HCT116 (cell line): Measurements from ENCODE around the gene ARMH3. TPM values are rescaled to one million over a fixed set of nuclear protein-coding genes. Genes with fewer than 3 reads are reported as not detected.

Source experiments
- ATAC-seq: fragments of 200-7000 bp; cut with Tn5 transposase; 2 replicates; pipeline ENCODE4 v1.9.1; 2020; ENCODE audit warnings: mild to moderate bottlenecking, moderate library complexity
- BruUV-seq: library from RNA; stranded (reverse); fragments of 400-500 nt; replicated peaks from 2 replicates; lab custom pipeline; 2021; lab: Mats Ljungman, UMichigan
- CTCF ChIA-PET: fragments of 300-600 bp; sonication (Branson Sonifier 250); formaldehyde crosslinking; loops from one replicate; lab custom pipeline; 2021; ENCODE audit warnings: antibody characterized with exemption; lab: Charles Lee
- POLR2A ChIA-PET: fragments of 300-600, 350-600 bp; sonication (Branson Sonifier 250); formaldehyde crosslinking; loops from one replicate; lab custom pipeline; 2021; ENCODE audit warnings: antibody characterized with exemption; lab: Charles Lee
- RAD21 ChIA-PET, 2 experiments: fragments of 300-600 bp; sonication (Branson Sonifier 250); formaldehyde crosslinking; loops; one replicate each; lab custom pipeline; 2023; ENCODE audit warnings: low total read pairs in 2 of 2; ENCODE audit not compliant: uncharacterized antibody in 2 of 2, unreplicated experiment in 2 of 2, low non-redundant PET in 1 of 2; lab: Charles Lee
- DNase-seq: peaks from one replicate; pipeline ENCODE4 v3.0.0-alpha.2; 2010; ENCODE audit warnings: low read depth, low spot score
- H2AFZ ChIP-seq: fragments of 200-600 bp; shearing (Covaris generic), sonication (generic); 2 replicates; pipeline ENCODE4 v1.6.1; 2017; ENCODE audit warnings: low read depth, mixed run types, mixed read lengths, antibody characterized with exemption, low read length; ENCODE audit not compliant: poor library complexity, severe bottlenecking
- H3K27ac ChIP-seq: 2 replicates; pipeline ENCODE4 v1.5.1; 2012; ENCODE audit warnings: low read depth, low read length
- H3K27me3 ChIP-seq: fragments of 200-600 bp; sonication (generic); 2 replicates; pipeline ENCODE4 v1.6.1; 2016; ENCODE audit warnings: mixed run types, low read length, mixed read lengths; ENCODE audit not compliant: insufficient read depth
- H3K36me3 ChIP-seq, 2 experiments: fragments of 200-500 bp in 1 of 2; fragments of 200-600 bp in 1 of 2; sonication (Bioruptor generic) in 1 of 2; sonication (generic) in 1 of 2; 2 replicates each; pipeline versions ENCODE4 v1.5.1 to v1.6.1; 2014 to 2016; ENCODE audit warnings: low read length in 2 of 2, inconsistent platforms in 1 of 2, mixed read lengths in 1 of 2, mixed run types in 1 of 2; ENCODE audit not compliant: insufficient read depth in 2 of 2, control insufficient read depth in 1 of 2
- H3K4me1 ChIP-seq, 2 experiments: fragments of 200-600 bp in 1 of 2; sonication (generic) in 1 of 2; 2 replicates each; pipeline versions ENCODE4 v1.5.1 to v1.6.1; 2012 to 2017; ENCODE audit warnings: low read length in 2 of 2, inconsistent platforms in 1 of 2, mild to moderate bottlenecking in 1 of 2, mixed read lengths in 1 of 2, mixed run types in 1 of 2, moderate library complexity in 1 of 2; ENCODE audit not compliant: insufficient read depth in 2 of 2, control insufficient read depth in 1 of 2
- H3K4me2 ChIP-seq: fragments of 200-600 bp; sonication (generic); 2 replicates; pipeline ENCODE4 v1.6.1; 2017; ENCODE audit warnings: mixed run types, low read length, mixed read lengths
- H3K4me3 ChIP-seq, 2 experiments: fragments of 200-600 bp in 1 of 2; sonication (generic) in 1 of 2; replicated peaks in 1 of 2; 2 replicates each; pipeline ENCODE4 v1.5.1; 2011 to 2016; ENCODE audit warnings: low read length in 2 of 2, control low read depth in 1 of 2, low read depth in 1 of 2, mild to moderate bottlenecking in 1 of 2, mixed read lengths in 1 of 2, mixed run types in 1 of 2
- H3K79me2 ChIP-seq: fragments of 200-600 bp; sonication (generic); 2 replicates; pipeline ENCODE4 v1.6.1; 2017; ENCODE audit warnings: mild to moderate bottlenecking, mixed run types, low read length, moderate library complexity, mixed read lengths; ENCODE audit not compliant: insufficient read depth
- H3K9ac ChIP-seq: fragments of 200-600 bp; sonication (generic); 2 replicates; pipeline ENCODE4 v1.6.1; 2016; ENCODE audit warnings: low read length, mixed read lengths
- H3K9me2 ChIP-seq: fragments of 200-600 bp; sonication (generic), shearing (Covaris generic); 2 replicates; pipeline ENCODE4 v1.6.1; 2017; ENCODE audit warnings: mixed run types, mild to moderate bottlenecking, moderate library complexity; ENCODE audit not compliant: insufficient read depth
- H3K9me3 ChIP-seq, 2 experiments: fragments of 200-500 bp in 1 of 2; fragments of 200-600 bp in 1 of 2; sonication (Bioruptor generic) in 1 of 2; sonication (generic) in 1 of 2; 2 replicates each; pipeline ENCODE4 v1.6.1; 2014 to 2017; ENCODE audit warnings: low read length in 2 of 2, mixed read lengths in 2 of 2, inconsistent platforms in 1 of 2, low read depth in 1 of 2, mild to moderate bottlenecking in 1 of 2, mixed run types in 1 of 2, moderate library complexity in 1 of 2; ENCODE audit not compliant: control insufficient read depth in 1 of 2, insufficient read depth in 1 of 2
- H4K20me1 ChIP-seq: fragments of 200-600 bp; sonication (generic), shearing (Covaris generic); 2 replicates; pipeline ENCODE4 v1.6.1; 2017; ENCODE audit warnings: mixed run types, mild to moderate bottlenecking, moderate library complexity; ENCODE audit not compliant: insufficient read depth
- CEBPB ChIP-seq: IDR thresholded peaks from 2 replicates; pipeline ENCODE4 v1.6.1; 2012; ENCODE audit warnings: low read depth
- EGR1 ChIP-seq: IDR thresholded peaks from 2 replicates; pipeline ENCODE4 v1.6.1; 2012; ENCODE audit warnings: low read depth
- ELF1 ChIP-seq: IDR thresholded peaks from 2 replicates; pipeline ENCODE4 v1.6.1; 2012; ENCODE audit warnings: low read depth, borderline replicate concordance
- EZH2 ChIP-seq: fragments of 200-600 bp; sonication (generic); IDR thresholded peaks from 2 replicates; pipeline ENCODE4 v1.6.1; 2017; ENCODE audit warnings: antibody characterized with exemption, mixed run types
- POLR2AphosphoS5 ChIP-seq: IDR thresholded peaks from 2 replicates; pipeline ENCODE4 v1.6.1; 2011; ENCODE audit warnings: mild to moderate bottlenecking, low read depth, low read length, moderate library complexity
- RAD21 ChIP-seq: IDR thresholded peaks from 2 replicates; pipeline ENCODE4 v1.6.1; 2012; ENCODE audit warnings: low read depth, mild to moderate bottlenecking
- TCF7L2 ChIP-seq: IDR thresholded peaks from 2 replicates; pipeline ENCODE4 v1.7.0; 2011; ENCODE audit warnings: borderline replicate concordance, inconsistent platforms; ENCODE audit not compliant: insufficient read depth, insufficient read length; ENCODE audit errors: extremely low read depth
- YY1 ChIP-seq: IDR thresholded peaks from 2 replicates; pipeline ENCODE4 v1.6.1; 2011; ENCODE audit warnings: low read length, low read depth, moderate library complexity, mild to moderate bottlenecking; ENCODE audit not compliant: insufficient replicate concordance; ENCODE audit errors: extremely low read depth
- ZBTB33 ChIP-seq: IDR thresholded peaks from 2 replicates; pipeline ENCODE4 v1.6.1; 2011; ENCODE audit warnings: mild to moderate bottlenecking, low read length, moderate library complexity; ENCODE audit not compliant: insufficient replicate concordance; ENCODE audit errors: extremely low read depth
- intact Hi-C: fragments of 100-400 bp; cut with micrococcal nuclease; formaldehyde crosslinking; loops from 2 replicates; pipeline ENCODE4 v1.10.0; 2022
- total RNA-seq: library from RNA; stranded (reverse); gene quantifications from one replicate; pipeline ENCODE4 v1.2.1, GENCODE V29; 2021; ENCODE audit not compliant: unreplicated experiment
- TF ChIP-seq, protein P1 (sequence below), 3 experiments: fragments of 200-600 bp in 1 of 3; sonication (generic) in 1 of 3; IDR thresholded peaks in 2 of 3; conservative IDR thresholded peaks in 1 of 3; 2 replicates each; pipeline ENCODE4 v1.5.1; 2012 to 2017; ENCODE audit warnings: low read depth in 2 of 3, low read length in 2 of 3, antibody characterized with exemption in 1 of 3, borderline replicate concordance in 1 of 3, control low read depth in 1 of 3, mild to moderate bottlenecking in 1 of 3, mixed read lengths in 1 of 3, mixed run types in 1 of 3, moderate library complexity in 1 of 3; ENCODE audit not compliant: insufficient read depth in 1 of 3

Gene ARMH3
- total RNA-seq, 1 experiment from 2014 or later: 30.4 TPM

DNA sequence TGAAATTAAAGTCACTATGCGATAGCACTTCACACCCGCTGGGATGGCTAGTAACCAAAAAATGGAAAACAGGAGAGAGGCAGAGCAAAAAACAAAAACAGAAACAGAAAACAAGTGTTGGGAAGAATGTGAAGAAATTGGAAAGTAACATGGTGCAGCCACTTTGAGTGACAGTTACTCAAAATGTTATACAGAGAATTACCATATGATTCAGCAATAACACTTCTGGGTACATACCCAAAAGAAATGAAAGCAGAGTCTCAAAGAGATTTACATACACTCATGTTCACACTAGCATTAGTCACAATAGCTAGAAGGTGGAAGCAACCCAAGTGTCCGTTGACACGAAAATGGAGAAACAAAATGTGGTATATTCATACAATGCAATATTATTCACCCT, 123.8 kb downstream of the ARMH3 start:
- intact Hi-C loops: no loop called here
- no TSS peak for BruUV-seq
- ATAC-seq (no peak), DNase-seq (no peak)
- no peak overlapping the region for H3K9ac ChIP-seq
- no peak overlapping the region for H2AFZ ChIP-seq
- H3K27ac ChIP-seq: no peak overlapping the region
- ChIA-PET CTCF (no interaction called here), RAD21 (no interaction called here), POLR2A (no interaction called here)
- no peaks in the 10 kb centered on the region for H3K79me2 ChIP-seq
- H3K4me3 ChIP-seq: no peak overlapping the region
- H3K4me1 ChIP-seq: no peaks in the 10 kb centered on the region; a peak in 1 of 4 replicates
- TF ChIP-seq, protein P1, sequence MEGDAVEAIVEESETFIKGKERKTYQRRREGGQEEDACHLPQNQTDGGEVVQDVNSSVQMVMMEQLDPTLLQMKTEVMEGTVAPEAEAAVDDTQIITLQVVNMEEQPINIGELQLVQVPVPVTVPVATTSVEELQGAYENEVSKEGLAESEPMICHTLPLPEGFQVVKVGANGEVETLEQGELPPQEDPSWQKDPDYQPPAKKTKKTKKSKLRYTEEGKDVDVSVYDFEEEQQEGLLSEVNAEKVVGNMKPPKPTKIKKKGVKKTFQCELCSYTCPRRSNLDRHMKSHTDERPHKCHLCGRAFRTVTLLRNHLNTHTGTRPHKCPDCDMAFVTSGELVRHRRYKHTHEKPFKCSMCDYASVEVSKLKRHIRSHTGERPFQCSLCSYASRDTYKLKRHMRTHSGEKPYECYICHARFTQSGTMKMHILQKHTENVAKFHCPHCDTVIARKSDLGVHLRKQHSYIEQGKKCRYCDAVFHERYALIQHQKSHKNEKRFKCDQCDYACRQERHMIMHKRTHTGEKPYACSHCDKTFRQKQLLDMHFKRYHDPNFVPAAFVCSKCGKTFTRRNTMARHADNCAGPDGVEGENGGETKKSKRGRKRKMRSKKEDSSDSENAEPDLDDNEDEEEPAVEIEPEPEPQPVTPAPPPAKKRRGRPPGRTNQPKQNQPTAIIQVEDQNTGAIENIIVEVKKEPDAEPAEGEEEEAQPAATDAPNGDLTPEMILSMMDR (IDR thresholded peaks at IDR 0.05 in 2 of 3, conservative IDR thresholded peaks at IDR 0.05 in 1 of 3; ENCODE audit: borderline replicate concordance in 1 of 3, insufficient read depth in 1 of 3, low read depth in 2 of 3, low read length in 2 of 3): no peak
- TF ChIP-seq EZH2 (no peak), ELF1 (no peak), POLR2AphosphoS5 (no peak), TCF7L2 (no peak), CEBPB (no peak), ZBTB33 (no peak), EGR1 (no peak), YY1 (no peak), RAD21 (no peak)
- H3K27me3 ChIP-seq: no peaks in the 10 kb centered on the region
- H3K9me2 ChIP-seq: no peaks in the 10 kb centered on the region
- no peaks in the 10 kb centered on the region for H4K20me1 ChIP-seq
- no peaks in the 10 kb centered on the region for H3K9me3 ChIP-seq
- H3K36me3 ChIP-seq: no peaks in the 10 kb centered on the region
- H3K4me2 ChIP-seq: no peak overlapping the region
